GM12874 (cell line): ENCODE measurements around the gene DGKH.

Experiments
- CTCF ChIP-seq: IDR thresholded peaks from 2 replicates; pipeline ENCODE4 v1.5.1; 2011; ENCODE audit warnings: low read depth, mild to moderate bottlenecking, control low read depth, low read length, moderate library complexity; ENCODE audit not compliant: insufficient read depth

The DGKH gene

GRCh38 chr13:42271337-42272114 lies 223.1 kb downstream of the DGKH start:
- TF ChIP-seq CTCF = no peak

DNA sequence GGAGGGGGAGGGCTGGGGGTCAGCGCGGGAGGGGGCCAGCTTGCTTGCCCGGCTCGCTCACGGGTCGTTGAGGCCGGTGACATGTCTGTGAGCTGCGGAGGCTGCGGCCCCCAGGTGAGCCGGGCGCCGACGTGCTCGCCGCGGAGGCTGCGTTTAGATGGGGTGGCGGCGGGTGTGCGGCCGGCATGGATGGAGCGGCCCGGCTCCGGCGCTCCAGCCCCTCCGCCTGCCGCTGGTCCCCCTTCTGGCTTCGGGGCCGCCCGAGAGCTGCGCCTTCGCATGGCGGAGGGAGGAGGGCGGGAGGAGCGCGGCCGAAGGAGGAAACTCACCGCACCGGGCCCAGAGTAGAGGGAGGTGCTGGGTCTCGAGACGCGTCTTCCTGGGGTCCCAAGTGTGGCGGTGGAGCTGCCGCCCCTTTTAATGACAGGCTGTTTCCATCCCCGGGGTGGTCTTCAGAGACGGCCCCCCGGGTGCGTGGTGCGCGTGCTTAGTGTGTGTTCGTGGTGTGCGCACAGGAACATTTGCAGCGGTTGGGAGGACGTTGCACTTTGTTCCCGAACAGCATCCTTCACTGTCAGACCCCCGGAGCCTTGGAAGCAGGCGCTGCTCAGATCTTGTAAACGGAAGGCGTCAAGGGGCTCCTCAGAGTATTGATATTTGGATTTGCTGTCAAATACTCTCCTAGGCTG lies 223.8 kb downstream of the DGKH start, which contains the start of gene AKAP11:
TSS of gene AKAP11 (plus strand) at position 38 of the 689 bp plus-strand sequence. CDS start 14,197 bp downstream, outside the sequence.
- TF ChIP-seq CTCF = no peak

GRCh38 chr13:42272804-42273175 lies 224.3 kb downstream of the DGKH start:
- TF ChIP-seq CTCF = no peak

- TF ChIP-seq CTCF = no peak
These were observed 226.1 kb downstream of the DGKH start for GRCh38 chr13:42274386-42275097.

GRCh38 chr13:42275098-42275471 lies 226.6 kb downstream of the DGKH start:
- no peak for TF ChIP-seq CTCF

GRCh38 chr13:42275506-42275905 lies 227.1 kb downstream of the DGKH start:
- TF ChIP-seq CTCF = no peak

DNA sequence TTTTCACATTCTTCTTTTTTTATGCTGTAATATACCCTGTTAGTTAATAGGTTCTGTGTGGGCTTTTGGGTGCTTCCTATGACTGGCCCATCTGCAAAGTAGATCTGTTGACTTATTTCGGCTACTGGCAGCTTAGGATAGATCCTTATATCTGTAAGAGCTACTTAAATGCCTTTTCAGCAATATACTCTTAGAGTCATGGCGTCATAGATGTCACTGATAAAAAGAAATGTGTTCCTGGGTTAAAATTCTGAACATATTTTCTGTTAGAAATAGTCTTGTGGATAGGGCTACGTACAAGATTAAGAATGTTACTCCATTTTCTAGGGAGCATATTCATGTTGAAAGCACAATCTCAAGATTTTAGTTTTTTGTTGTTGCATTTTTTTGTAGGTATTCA lies 228.2 kb downstream of the DGKH start:
- TF ChIP-seq CTCF = no peak
